ENCODE results near the gene IQCH. TPM values are rescaled to one million over a fixed set of nuclear protein-coding genes. Genes with fewer than 3 reads are reported as not detected.

The IQCH gene
- polyA plus RNA-seq, 3 donors: 0.35 to 0.90 (median 0.45) TPM

DNA sequence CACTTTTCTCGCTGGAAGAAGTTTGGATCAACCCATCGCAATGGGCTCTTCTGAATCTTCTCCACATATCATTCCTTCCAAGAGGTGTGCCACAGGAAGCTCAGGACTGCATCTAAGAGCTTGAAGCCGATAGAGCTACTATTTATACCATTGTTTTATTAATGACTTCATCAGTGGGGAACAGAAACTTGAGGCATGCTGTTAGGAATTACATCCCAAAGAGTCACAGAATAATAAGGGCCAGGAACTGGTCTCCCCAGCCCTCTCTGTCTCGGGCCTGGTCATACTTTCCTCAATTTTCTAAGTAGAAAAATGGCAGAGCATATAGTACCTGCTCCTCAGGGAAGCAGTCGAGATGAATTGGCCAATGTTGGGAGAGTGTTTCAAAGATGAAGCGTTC is 249.5 kb downstream of the IQCH start:
- H3K27ac ChIP-seq (ENCODE audit: low read depth, low read length): no peak overlapping the region
- WGBS, 3 donors: 92 to 96% (median 93%) methylated on average over 6 of the region's 6 CpGs

DNA sequence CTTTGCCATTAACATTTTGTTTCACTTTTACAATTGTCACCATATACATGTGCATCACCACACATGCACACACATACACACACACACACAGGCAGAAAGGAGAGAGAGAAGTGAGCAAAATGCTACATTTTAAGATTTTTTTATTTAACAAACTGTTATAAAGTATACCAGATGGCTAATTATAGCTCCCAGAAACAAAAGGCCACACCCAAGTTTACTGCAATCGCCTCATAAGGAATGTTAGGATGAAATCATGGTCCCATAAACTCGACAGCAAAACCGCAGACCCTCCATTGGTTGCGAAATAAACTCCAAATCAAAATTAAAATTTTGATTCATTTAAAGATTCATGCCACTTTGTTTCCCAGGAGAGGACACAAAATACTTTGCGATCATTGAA is 250.2 kb downstream of the IQCH start:
- WGBS, 3 donors: 68 to 95% (median 76%) methylated on average over 5 of the region's 5 CpGs
- no peak overlapping the region for H3K27ac ChIP-seq (ENCODE audit: low read depth, low read length)

DNA sequence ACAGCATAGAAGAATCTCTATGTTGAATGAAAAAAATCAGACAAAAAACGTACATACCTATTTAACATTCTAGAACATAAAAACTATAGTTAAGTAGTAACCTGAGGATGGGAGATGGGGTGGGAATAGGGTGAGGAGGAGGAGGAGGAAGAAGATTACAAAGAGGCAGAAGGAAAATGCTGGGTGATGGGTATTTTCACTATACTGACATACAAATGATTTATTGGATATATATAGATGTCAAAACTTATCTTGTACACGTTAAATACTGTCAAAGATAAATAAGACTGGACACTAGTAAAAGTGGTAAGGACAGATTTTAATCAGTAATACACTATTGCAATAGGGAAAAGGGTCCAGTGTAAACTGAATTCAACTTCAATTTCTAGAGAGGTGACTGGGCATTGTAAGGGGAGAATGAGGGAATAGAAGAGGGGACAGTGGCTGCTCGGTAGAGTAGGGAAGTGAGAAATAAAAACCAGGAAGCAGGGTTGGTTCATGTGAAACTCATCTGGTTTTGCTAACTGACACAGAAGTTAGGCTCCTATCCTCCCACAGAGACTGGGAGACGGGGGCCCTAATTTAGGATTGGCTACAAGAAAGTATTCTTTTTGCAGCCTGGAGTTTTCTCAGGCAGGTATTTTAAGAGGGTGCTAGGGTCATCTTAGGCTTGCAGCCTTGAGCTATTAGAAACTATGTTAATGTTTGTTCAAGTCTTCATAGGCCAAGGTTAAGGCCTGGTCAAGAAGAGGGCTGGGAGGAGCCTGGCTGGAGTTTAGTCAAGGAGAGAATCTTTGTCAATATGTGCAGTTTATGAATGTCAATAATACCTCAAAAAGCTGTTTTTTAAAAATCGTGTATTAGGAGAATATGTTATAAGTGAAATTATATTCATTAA is 251.3 kb downstream of the IQCH start:
- WGBS, 3 donors: 53 to 79% (median 72%) methylated on average over 5 of the region's 5 CpGs
- H3K27ac ChIP-seq (ENCODE audit: low read depth, low read length): no peak overlapping the region

DNA sequence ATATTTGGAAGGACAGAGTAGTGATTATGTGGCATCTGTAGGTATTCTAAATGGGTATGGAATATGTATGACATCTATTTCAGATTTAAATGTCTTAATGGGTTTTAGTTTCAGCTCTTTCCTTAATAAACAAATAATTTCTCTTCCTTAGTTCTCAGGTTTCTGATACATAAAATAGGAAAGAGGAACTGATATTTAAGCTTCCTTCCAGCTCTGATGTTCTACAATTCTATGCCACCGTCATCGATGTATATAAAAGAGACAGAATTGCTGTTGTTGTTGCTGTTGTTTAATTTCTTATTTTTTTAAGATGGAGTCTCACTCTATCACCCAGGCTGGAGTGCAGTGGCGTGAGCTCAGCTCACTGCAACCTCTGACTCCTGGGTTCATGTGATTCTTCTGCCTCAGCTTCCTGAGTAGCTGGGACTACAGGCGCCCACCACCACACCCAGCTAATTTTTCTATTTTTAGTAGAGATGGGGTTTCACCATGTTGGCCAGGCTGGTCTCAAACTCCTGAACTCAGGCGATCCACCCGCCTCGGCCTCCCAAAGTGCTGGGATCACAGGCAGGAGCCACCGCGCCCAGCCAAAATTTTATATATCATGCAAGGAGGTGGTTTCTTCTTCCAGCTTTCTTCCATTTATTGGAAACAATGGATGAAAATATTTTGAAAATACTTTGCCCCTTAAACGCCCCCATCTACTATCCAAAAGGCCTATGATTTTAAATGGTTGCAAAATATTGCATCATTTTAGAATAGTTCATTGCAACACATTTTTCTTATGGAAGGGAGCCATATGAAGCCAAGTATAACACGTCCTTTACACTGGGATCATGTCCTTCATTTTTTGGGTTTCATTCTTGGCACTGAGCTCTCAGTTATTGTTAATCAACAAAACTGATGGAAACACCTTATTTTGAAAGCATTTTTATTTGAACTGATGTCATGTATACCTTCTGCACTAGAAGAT is 252.5 kb downstream of the IQCH start:
- no peak overlapping the region for H3K27ac ChIP-seq (ENCODE audit: low read depth, low read length)
- WGBS, 3 donors: 81 to 92% (median 81%) methylated on average over 11 of the region's 11 CpGs

DNA sequence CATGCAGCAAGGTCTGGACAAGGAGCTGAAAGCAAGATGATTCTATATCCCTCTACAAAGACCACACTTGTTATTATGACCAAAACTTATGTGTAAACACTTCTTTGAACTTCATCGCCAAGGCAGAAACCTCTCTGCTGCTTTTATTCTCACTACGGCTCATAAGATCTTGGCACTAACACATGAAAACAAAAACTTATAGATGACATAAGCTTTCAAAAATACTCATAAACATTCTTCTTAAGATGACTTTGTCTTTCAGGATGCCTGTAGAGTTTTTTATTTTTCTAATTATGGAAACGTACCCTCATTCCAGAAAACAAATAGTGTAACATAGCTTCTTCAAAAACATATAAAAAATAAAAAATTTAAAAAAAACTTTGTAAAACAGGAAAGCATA is 253.8 kb downstream of the IQCH start:
- WGBS, 3 donors: 91 to 96% (median 92%) methylated on average over 3 of the region's 3 CpGs
- no peak overlapping the region for H3K27ac ChIP-seq (ENCODE audit: low read depth, low read length)

DNA sequence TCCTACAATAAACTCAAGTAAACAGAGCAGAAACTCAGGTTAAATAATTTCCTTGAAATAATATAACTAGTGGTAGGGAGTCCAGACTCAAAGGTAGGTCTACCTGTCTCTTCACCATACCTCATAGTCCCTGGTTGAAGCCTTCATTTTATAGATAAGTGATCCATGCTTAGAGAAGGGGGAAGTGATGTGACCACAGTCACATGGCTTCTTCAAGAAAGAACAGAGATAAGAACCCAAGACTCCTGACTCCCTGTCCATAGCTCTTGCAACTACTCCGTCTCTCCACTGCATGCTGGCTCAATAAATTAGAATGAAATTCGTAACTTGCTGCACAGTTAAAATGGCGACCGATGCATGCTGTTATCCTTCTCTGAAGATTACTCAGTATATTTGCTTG is 255.3 kb downstream of the IQCH start:
- no peak overlapping the region for H3K27ac ChIP-seq (ENCODE audit: low read depth, low read length)
- WGBS, 3 donors: 89 to 96% (median 91%) methylated on average over 4 of the region's 4 CpGs

DNA sequence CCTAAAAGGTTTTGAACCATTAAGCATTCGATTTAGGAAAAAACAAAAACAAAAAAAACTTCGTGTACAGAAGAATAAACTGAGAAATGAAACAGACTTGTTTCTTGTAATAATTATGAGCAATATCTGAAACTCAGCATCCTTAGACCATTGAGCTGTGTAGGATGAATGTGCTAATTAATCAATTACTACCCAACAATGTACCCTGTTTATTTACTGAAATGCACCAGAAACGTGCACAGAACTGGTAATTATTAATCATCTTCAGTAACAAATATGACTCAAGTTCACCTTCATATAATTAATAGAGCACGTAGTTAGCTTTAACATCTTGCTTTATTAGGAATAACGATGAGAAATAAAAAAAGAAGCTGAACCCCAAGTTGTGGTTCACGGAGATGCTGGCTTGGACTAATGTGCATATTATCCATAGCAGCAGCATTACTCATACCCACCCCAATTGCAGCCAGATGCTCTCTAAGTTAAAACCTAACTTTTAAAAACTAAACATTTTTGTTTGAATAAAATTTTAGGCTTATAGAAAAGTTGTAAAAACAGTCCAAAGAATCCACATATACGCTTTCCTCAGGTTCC is 256.1 kb downstream of the IQCH start:
- no peak overlapping the region for H3K27ac ChIP-seq (ENCODE audit: low read depth, low read length)
- 85 to 91% (median 89%) methylated on average over 7 of the region's 7 CpGs for WGBS, 3 donors

DNA sequence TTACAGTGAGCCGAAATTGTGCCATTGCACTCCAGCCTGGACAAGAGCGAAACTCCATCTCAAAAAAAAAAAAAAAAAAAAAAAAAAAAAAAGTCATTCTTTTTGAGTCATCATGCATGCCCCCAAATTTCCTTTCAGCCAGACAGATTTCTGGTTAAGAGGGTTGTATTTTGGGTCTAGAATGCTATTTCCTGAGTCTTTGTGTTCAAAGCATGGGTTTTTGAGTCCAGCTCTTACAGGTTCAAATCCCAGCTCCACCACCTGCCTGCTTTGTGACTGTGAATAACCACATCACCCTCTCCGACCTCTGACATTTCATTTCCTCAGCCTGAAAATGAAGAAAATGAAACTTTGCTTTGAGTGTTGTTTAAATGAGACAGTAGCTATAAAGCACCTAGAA is 257.0 kb downstream of the IQCH start:
- H3K27ac ChIP-seq (ENCODE audit: low read depth, low read length): no peak overlapping the region

DNA sequence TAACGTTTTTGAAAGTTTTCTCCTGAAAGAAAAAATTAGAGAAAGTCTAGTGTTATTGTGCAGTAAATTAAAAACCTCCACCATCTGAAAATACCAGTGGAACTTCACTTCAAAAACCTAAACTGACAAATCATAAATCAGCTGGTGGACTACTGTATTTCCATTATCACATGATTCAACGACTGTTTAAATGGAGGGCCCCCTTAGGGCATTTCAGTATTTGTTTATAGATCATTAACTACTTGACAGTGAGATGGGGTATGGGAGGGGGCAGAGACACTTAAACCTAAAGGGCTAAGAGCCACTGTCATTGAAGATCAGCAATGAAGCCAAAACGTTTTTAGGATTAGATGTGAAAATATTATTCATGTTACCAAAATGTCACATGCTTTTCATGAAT is 257.6 kb downstream of the IQCH start:
- H3K27ac ChIP-seq (ENCODE audit: low read depth, low read length): no peak overlapping the region
- WGBS, 3 donors: 34 to 53% (median 52%) methylated on average over 3 of the region's 3 CpGs

More for the DNA sequence above, 257.0 kb downstream of the IQCH start:
- WGBS, 3 donors: 96 to 97% (median 96%) methylated on average over 3 of the region's 3 CpGs

DNA sequence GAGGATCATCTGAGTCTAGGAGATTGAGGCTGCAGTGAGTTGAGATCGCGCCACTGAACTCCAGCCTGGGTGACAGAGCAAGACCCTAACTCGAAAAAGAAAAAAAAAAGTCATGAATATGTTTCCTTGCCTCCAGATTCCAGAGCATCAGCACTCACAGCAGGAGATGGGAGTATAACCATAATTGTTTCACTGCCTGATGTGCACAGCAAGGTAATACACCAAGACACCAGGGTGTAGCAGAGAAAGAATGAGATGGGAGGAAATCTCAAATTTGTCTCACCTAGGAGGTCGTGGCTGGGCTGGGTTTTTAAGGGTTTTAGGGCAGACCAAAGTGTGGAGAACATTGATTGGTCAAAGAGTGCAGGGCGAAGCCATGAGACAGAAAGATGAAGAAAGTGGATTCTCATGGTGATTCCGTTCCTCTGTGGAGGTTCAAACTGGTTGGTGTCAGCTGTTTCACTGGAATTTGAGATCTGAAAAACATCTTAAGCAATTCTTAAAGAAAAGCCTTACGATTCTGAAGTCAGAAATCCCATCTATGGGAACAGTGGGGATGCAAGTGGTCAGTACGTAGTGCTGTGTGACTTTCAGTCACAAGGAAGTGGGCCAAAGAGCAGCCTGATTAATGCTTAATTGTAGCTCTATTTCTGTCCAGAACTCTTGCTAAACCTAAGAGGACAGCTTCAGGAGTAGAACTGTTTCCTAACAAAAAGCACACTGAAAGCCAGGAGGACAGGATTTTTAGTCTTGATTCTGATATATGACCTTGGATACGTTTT is 258.5 kb downstream of the IQCH start:
- no peak overlapping the region for H3K27ac ChIP-seq (ENCODE audit: low read depth, low read length)
- 76 to 86% (median 85%) methylated on average over 9 of the region's 9 CpGs for WGBS, 3 donors

DNA sequence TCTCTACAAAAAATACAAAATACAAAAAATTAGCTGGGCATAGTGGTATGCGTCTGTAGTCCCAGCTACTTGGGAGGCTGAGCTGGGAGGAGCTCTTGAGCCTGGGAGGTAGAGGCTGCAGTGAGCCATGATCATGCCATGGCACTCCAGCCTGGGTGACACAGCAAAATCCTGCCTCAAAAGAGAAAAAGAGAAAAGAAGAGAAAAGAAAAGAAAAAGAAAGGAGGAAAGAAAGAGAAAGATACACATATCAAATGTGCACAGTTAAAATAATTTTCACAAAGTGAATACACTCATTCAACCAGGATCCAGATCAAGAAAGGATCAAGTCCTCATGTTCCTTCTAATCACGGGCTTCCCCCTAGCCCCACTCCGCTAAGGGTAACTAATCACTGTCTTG is 260.5 kb downstream of the IQCH start:
- WGBS, 3 donors: 97 to 98% (median 98%) methylated on average over 3 of the region's 3 CpGs

DNA sequence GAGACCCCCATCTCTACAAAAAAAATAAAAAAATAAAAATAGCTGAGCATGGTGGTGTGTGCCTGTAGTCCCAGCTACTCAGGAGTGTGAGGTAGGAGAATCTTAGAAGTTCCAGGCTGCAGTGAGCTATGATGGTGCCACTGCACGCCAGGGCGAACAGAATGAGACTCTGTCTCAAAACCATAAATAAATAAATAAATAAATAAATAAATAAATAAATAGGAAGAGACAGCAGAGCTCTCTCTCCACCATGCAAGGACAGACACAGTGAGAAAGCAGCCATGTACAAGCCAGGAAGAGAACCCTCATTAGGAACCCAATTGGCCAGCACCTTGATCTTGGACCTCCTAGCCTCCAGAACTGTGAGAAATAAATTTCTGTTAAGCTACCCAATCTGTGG is 261.0 kb downstream of the IQCH start:
- WGBS, 3 donors: 98 to 100% (median 99%) methylated on average over 2 of the region's 2 CpGs
- no peak overlapping the region for H3K27ac ChIP-seq (ENCODE audit: low read depth, low read length)

More for the DNA sequence above, 260.5 kb downstream of the IQCH start:
- no peak overlapping the region for H3K27ac ChIP-seq (ENCODE audit: low read depth, low read length)

DNA sequence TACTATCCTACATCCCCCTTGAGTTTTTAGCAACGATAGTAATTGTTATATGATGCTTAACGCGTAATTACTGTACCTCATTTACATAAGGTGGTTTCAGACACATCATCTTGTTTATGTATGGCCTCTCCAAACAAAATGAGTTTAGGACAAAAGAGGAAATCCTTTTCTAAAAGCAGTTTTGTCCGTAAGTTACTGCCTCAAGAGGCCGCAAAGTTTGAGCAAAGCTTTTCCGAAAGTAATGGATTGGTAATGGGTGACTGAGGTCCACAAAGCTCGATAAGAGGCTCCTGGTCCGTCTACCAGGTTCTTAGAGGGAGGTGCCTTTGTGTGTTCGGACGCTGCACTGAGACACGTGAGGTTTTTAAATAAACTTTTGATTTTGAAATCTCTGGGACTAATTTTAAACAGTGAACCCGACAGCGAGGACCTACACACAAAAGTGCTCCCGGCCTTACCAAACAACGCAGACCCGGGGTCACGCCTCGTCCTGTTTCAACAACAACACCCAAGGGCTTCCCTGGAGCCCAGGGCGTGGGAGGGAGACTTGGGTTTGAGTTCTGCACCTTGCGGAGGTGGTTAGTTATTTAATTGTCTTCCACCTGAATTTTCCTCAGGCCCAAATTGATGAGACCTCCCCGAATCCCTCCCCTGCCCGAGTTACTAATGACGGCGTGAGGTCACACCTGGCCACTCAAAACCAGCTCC is 265.9 kb downstream of the IQCH start:
- H3K27ac ChIP-seq (ENCODE audit: low read depth, low read length): no peak overlapping the region
- WGBS, 3 donors: 11 to 14% (median 14%) methylated on average over 24 of the region's 24 CpGs

DNA sequence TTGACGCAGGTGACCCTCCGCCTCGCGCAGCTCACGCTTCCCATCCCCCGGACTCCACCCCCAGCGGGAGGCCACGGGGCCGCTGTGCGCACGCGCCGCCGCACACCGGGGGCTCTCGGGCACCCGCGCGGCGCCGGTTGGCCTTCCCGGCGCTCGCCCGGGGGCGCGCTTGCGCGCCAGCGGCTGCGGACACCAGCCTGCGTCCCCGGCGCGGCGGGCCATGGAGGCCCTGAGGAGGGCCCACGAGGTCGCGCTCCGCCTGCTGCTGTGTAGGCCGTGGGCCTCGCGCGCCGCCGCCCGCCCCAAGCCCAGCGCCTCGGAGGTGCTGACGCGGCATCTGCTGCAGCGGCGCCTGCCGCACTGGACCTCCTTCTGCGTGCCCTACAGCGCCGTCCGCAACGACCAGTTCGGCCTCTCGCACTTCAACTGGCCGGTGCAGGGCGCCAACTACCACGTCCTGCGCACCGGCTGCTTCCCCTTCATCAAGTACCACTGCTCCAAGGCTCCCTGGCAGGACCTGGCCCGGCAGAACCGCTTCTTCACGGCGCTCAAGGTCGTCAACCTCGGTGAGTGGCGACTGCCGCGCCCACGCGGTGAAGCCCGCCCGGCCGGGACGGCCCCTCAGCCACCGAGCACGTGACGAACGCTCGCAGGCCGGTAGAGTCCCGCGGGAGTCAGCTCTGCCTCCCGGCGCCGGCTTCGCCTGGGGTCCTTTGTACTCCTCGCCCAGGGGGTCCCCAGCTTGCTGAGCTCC is 266.6 kb downstream of the IQCH start, which contains the start of gene C15orf61:
Gene C15orf61 (plus strand): TSS at position 103 of the 754 bp plus-strand sequence. CDS start 118 bp downstream, at position 221.
- 0 to 1% (median 0%) methylated on average over 79 to 94 of the region's 94 CpGs for WGBS, 3 donors
- H3K27ac ChIP-seq (ENCODE audit: low read depth, low read length): peak within 1 kb of the TSS; percentile 48

DNA sequence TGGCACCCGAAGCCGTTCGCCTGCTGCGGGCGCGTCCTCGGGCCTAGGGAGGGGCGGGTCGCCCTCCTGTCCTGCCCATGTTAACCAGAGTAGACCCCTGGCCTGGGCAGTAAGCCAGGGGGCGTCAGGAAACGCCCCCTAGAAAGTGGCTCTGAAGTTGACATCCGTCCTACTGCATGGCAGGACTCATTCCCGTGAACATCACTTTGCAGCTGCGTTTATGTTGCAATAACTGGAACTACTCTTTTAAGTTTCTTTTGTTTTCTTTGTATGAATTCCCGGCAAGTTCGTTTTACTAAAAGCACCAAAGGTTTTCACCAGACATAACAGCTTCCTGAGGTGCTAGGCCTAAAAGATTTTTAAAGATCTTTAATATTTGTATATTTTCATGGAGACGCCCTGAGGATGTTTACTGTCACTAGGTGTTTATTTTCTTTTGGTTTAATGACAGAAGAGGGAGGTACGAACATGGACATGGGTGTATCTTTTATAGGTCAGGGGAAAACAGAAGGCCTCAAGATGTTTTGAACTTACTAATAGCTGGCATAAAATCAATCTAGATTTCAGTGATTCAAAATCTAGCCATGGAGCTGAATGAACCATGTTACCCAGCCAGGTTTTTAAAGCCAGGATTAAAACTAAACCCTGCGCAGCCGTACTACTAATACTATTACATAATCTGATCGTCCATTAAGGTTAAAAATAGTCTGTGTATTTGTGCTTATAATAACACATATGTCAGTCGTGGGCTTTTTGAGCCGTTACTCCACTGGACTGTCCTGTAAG is 267.4 kb downstream of the IQCH start:
- H3K27ac ChIP-seq (ENCODE audit: low read depth, low read length): peak overlapping the region; percentile 48
- 1 to 2% (median 1%) methylated on average over 23 of the region's 23 CpGs for WGBS, 3 donors

DNA sequence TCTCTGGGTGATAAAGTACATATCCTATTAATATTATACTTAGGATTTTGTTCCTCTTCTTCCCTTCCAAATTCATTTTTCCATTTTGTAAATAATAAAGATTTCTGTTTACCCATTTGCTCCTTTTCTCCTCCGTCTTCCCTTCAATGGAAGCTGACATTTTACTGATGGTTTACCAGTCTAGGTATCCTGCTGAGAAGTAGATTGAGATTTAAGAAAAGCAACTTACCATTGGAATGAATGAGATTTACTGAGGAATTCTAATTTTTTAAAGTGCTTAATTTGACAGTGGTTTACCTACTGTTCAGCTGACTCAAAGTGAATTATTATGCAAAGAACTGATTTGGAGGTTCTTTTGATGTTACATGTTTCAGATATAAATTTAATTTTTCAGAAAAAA is 268.7 kb downstream of the IQCH start:
- H3K27ac ChIP-seq (ENCODE audit: low read depth, low read length): no peak overlapping the region
- WGBS, 3 donors: 62 to 92% (median 65%) methylated on average over 1 of the region's 1 CpG

Measured in adipose tissue (tissue), 3 donors.